Pancreas (tissue), 10 donors: Measurements from ENCODE around the gene MYH1. TPM values are rescaled to one million over a fixed set of nuclear protein-coding genes. Genes with fewer than 3 reads are reported as not detected.

Experiments
- ATAC-seq, 4 donors: fragments of 200-7000 bp; cut with Tn5 transposase; one replicate each; pipeline versions ENCODE4 v1.8.0 to v1.9.1; 2020; ENCODE audit warnings: mild to moderate bottlenecking in 4 of 4, moderate library complexity in 4 of 4
- DNase-seq, 6 donors: peaks; one replicate each; pipeline ENCODE4 v3.0.0-alpha.2; 2020
- FAIRE-seq: peaks from 2 replicates; lab custom pipeline; 2012; peaks lifted over from hg19 to GRCh38; lab: Jason Lieb, UNC
- H3K27ac ChIP-seq, 4 donors: fragments of 200-600 bp; sonication (generic); 1 replicate in 3 of 4; 2 replicates in 1 of 4; pipeline versions ENCODE4 v1.5.0 to v1.8.0; 2020
- H3K27me3 ChIP-seq, 4 donors: fragments of 200-600 bp; one replicate each; pipeline ENCODE4 v1.8.0; 2021
- H3K36me3 ChIP-seq, 3 donors: fragments of 200-600 bp; sonication (generic) in 1 of 3; one replicate each; pipeline versions ENCODE4 v1.5.0 to v1.8.0; 2020 to 2021
- H3K4me1 ChIP-seq, 3 donors: fragments of 200-600 bp; one replicate each; pipeline ENCODE4 v1.8.0; 2021
- H3K4me3 ChIP-seq, 4 donors: fragments of 200-600 bp; sonication (generic) in 2 of 4; one replicate each; pipeline versions ENCODE4 v1.5.0 to v1.8.0; 2020 to 2021
- H3K9me3 ChIP-seq, 4 donors: fragments of 200-600 bp; one replicate each; pipeline ENCODE4 v1.8.0; 2021
- WGBS, 2 donors: extraction: QIAGEN DNeasy Blood & Tissue Kit; methylation state at CpG; one replicate each; pipeline ENCODE4 v1.1.7; 2013; 5-methylcytosine and 5-hydroxymethylcytosine counted together
- intact Hi-C, 3 donors: fragments of 100-400 bp; cut with DNase I; formaldehyde crosslinking; loops; one replicate each; pipeline versions ENCODE4 v1.11.1 to v1.14.2; 2022
- polyA plus RNA-seq, 2 donors: library from polyadenylated mRNA; stranded (reverse); fragments of 200-250 nt; gene quantifications; one replicate each; pipeline ENCODE4 v1.2.3, GENCODE V29; 2013
- total RNA-seq, 6 donors: library from RNA; stranded (reverse); fragmentation: NEBNext Ultra II Directional in 4 of 6; extraction: Animal tissue kit (Norgen Biotek cat#: 25700) in 4 of 6; gene quantifications; one replicate each; pipeline versions ENCODE4 v1.2.1 to v1.2.4, GENCODE V29; 2021 to 2023
- TF ChIP-seq, protein P1 (sequence below), 4 donors: fragments of 200-600 bp; sonication (generic) in 3 of 4; IDR thresholded peaks; one replicate each; pipeline versions ENCODE4 v1.5.0 to v1.8.0; 2021; ENCODE audit warnings: antibody characterized with exemption in 4 of 4
- donor health status: healthy with polysubstance abuse.
- donor health status: DM: no; HTN: no; CAD: no; lungs with moderate emphysema.
- donor health status: DM: no; HTN: no; CAD: no.
- donor health status: control.
- donor health status: control.
- donor health status: Bipolar disorder and iron deficiency.
- donor health status: DM: yes; HTN: yes; CAD: no.
- donor health status: DM: no; HTN: no; CAD: no.
- donor health status: DM: no; HTN: no; CAD: no.
- donor health status: DM: yes; HTN: yes; CAD: no.

The MYH1 gene
- total and polyA plus RNA-seq, 8 donors = 0.04 to 0.09 TPM; not detected in 6

GRCh38 chr17:10516638-10517037 is 1.7 kb downstream of the MYH1 start:
- no peak for DNase-seq
- Histone ChIP-seq H3K4me3 (no peak overlapping the region), H3K36me3 (no peaks in the 10 kb centered on the region), H3K9me3 (no peaks in the 10 kb centered on the region), H3K27ac (no peak overlapping the region), H3K4me1 (no peaks in the 10 kb centered on the region), H3K27me3 (no peaks in the 10 kb centered on the region)
- intact Hi-C loops = no loop called here
- no peak for ATAC-seq
- FAIRE-seq = no peak
- TF ChIP-seq, protein P1, sequence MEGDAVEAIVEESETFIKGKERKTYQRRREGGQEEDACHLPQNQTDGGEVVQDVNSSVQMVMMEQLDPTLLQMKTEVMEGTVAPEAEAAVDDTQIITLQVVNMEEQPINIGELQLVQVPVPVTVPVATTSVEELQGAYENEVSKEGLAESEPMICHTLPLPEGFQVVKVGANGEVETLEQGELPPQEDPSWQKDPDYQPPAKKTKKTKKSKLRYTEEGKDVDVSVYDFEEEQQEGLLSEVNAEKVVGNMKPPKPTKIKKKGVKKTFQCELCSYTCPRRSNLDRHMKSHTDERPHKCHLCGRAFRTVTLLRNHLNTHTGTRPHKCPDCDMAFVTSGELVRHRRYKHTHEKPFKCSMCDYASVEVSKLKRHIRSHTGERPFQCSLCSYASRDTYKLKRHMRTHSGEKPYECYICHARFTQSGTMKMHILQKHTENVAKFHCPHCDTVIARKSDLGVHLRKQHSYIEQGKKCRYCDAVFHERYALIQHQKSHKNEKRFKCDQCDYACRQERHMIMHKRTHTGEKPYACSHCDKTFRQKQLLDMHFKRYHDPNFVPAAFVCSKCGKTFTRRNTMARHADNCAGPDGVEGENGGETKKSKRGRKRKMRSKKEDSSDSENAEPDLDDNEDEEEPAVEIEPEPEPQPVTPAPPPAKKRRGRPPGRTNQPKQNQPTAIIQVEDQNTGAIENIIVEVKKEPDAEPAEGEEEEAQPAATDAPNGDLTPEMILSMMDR (IDR thresholded peaks at IDR 0.05) = no peak

DNA sequence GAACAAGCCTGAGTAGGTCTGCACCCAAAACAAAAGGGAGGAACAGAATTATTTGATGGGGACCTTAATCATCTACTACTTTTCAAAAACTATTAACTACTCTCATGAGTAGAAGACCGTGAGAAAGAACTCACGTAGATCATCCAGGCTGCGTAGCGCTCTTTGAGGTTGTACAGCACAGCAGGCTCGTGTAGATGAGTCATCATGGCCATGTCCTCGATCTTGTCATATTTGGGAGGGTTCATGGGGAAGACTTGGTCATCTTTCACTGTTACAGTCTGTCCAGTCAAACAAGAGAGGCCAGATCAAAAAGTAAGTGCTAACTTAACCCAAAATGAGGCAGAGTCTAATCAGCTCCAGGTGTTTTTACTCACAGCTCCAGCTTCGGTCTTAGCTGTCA is 2.3 kb downstream of the MYH1 start:
- FAIRE-seq (no peak), DNase-seq (no peak), ATAC-seq (no peak)
- Histone ChIP-seq H3K36me3 (no peaks in the 10 kb centered on the region), H3K4me1 (no peaks in the 10 kb centered on the region), H3K27me3 (no peaks in the 10 kb centered on the region), H3K27ac (no peak overlapping the region), H3K4me3 (no peak overlapping the region), H3K9me3 (no peaks in the 10 kb centered on the region)
- TF ChIP-seq, protein P1 (IDR thresholded peaks at IDR 0.05) = no peak
- intact Hi-C loops = no loop called here
- WGBS, 2 donors = 62 to 74% methylated on average over 7 of the region's 7 CpGs

- DNase-seq (no peak), FAIRE-seq (no peak), ATAC-seq (no peak)
- 40 to 45% methylated on average over 6 of the region's 6 CpGs for WGBS, 2 donors
- TF ChIP-seq, protein P1 (IDR thresholded peaks at IDR 0.05) = no peak
- no peak overlapping the region for H3K4me3 ChIP-seq
- intact Hi-C loops = no loop called here
- H3K9me3 ChIP-seq = no peaks in the 10 kb centered on the region
- no peaks in the 10 kb centered on the region for H3K27me3 ChIP-seq
- H3K36me3 ChIP-seq = no peaks in the 10 kb centered on the region
- no peaks in the 10 kb centered on the region for H3K4me1 ChIP-seq
- no peak overlapping the region for H3K27ac ChIP-seq
Measured at GRCh38 chr17:10513299-10514067, 4.9 kb downstream of the MYH1 start.

DNA sequence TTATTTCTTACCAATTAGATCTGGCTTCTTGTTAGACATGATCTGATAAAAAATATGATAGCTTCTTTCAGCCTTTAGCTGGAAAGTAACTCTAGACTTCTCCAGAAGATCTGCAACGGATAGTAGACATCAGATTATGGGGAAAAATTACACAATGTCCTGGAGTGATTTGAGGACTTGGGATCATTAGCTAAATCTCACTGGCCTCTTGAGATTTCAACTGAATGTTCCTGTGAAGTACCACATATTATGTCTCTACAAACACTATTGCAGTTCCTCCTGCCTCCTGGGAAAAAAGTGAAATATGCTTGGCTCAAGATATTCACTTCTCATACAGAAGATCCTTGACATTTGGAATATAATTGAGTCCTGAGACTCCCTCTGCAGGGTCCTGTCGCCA is 5.5 kb downstream of the MYH1 start:
- H3K4me1 ChIP-seq = no peaks in the 10 kb centered on the region
- FAIRE-seq (no peak), DNase-seq (no peak), ATAC-seq (no peak)
- intact Hi-C loops = no loop called here
- no peak overlapping the region for H3K4me3 ChIP-seq
- no peaks in the 10 kb centered on the region for H3K9me3 ChIP-seq
- H3K27me3 ChIP-seq = no peaks in the 10 kb centered on the region
- H3K27ac ChIP-seq = no peak overlapping the region
- TF ChIP-seq, protein P1 (IDR thresholded peaks at IDR 0.05) = no peak
- no peaks in the 10 kb centered on the region for H3K36me3 ChIP-seq
- WGBS, 2 donors = 48 to 52% methylated on average over 2 of the region's 2 CpGs

GRCh38 chr17:10499950-10500349 is 18.4 kb downstream of the MYH1 start:
- intact Hi-C loops = no loop called here
- FAIRE-seq = no peak

More at GRCh38 chr17:10499950-10500349, 18.4 kb downstream of the MYH1 start:
- Histone ChIP-seq H3K36me3 (no peaks in the 10 kb centered on the region), H3K4me3 (no peak overlapping the region), H3K9me3 (no peaks in the 10 kb centered on the region), H3K27me3 (no peaks in the 10 kb centered on the region), H3K4me1 (no peaks in the 10 kb centered on the region), H3K27ac (no peak overlapping the region)
- TF ChIP-seq, protein P1 (IDR thresholded peaks at IDR 0.05) = no peak
- 50 to 70% methylated on average over 3 of the region's 3 CpGs for WGBS, 2 donors
- no peak for DNase-seq
- ATAC-seq = no peak
